Testis (tissue), 2 donors: ENCODE results near the gene AMOTL2.

ENCODE experiments used
- POLR2A ChIP-seq: fragments of 450-650 bp; IDR thresholded peaks from one replicate; pipeline ENCODE4 v1.6.1; 2017; ENCODE audit warnings: antibody characterized with exemption, mild to moderate bottlenecking, moderate library complexity
- TF ChIP-seq, protein P1 (sequence below), 3 experiments: fragments of 450-650 bp in 2 of 3; fragments of 200-600 bp in 1 of 3; sonication (generic) in 1 of 3; IDR thresholded peaks; one replicate each; pipeline ENCODE4 v1.5.1; 2016 to 2019; ENCODE audit warnings: antibody characterized with exemption in 3 of 3, mild to moderate bottlenecking in 2 of 3, moderate library complexity in 1 of 3

DNA sequence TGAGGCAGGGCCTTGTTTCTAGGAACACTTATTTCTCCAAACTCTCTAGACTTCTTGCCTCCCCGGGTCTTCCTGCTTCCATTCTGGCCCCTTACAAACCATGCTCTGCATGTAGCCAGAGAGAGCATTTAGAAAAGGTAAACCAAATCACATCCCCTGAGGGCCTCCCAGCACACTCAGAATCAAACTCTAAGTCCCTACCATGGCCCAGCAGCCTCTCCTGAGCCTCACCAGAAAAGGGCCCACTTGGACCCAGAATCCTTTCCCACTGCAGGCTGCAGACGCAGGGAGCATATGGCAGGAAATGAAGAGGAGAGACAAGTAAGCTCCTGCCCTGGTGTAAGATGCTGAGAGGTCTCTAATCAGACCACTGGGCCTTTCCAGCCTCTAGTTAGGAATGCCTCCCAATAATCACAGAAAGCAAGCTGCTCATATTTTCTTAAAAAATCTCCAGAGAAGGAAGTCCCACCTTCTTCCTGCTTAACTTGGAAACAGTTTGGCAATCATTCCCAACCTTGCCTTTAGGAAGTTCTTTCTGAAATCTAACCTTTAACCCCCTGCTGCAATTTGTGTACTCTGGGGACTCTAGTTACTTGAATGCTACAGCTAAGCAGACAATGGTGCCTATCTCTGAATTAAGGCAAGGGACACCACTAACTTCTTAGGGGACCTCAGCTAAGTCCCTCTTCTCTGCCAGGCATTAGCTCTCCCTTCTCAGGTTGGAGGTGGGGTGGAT lies 4.2 kb downstream of the AMOTL2 start:
- TF ChIP-seq, protein P1, sequence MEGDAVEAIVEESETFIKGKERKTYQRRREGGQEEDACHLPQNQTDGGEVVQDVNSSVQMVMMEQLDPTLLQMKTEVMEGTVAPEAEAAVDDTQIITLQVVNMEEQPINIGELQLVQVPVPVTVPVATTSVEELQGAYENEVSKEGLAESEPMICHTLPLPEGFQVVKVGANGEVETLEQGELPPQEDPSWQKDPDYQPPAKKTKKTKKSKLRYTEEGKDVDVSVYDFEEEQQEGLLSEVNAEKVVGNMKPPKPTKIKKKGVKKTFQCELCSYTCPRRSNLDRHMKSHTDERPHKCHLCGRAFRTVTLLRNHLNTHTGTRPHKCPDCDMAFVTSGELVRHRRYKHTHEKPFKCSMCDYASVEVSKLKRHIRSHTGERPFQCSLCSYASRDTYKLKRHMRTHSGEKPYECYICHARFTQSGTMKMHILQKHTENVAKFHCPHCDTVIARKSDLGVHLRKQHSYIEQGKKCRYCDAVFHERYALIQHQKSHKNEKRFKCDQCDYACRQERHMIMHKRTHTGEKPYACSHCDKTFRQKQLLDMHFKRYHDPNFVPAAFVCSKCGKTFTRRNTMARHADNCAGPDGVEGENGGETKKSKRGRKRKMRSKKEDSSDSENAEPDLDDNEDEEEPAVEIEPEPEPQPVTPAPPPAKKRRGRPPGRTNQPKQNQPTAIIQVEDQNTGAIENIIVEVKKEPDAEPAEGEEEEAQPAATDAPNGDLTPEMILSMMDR (IDR thresholded peaks at IDR 0.05): no peak
- no peak for TF ChIP-seq POLR2A
